Fibroblast of lung (primary cell): ENCODE data around the gene DBNDD1.

ENCODE experiments used
- EZH2 ChIP-seq: IDR thresholded peaks from 2 replicates; pipeline ENCODE4 v1.5.1; 2012; ENCODE audit warnings: low read length, control low read depth, mild to moderate bottlenecking; ENCODE audit errors: missing control alignments
- TF ChIP-seq, protein P1 (sequence below), 2 donors: IDR thresholded peaks in 1 of 2; conservative IDR thresholded peaks in 1 of 2; 1 replicate in 1 of 2; 2 replicates in 1 of 2; pipeline ENCODE4 v1.5.1; 2011 to 2012; ENCODE audit warnings: low read length in 2 of 2, control low read depth in 1 of 2, inconsistent platforms in 1 of 2, low read depth in 1 of 2, mild to moderate bottlenecking in 1 of 2

DNA sequence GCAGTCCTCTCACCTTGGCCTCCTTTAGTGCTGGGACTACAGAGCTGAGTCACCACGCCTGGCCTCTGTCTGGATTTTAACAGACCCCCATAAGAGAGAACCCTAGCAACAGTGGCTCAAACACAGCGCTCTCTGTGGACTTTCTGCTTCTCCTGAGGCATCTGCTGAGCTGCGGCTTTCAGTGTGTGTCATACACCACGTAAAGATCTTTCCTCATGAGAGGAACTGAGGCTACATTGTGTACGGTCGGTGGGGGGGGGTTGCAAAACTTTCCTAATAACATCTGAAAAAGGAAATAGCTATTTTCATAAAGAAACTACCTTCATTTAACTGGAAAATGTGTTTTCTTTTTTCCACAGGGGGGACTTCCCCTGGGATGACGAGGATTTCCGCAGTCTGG is 37.8 kb downstream of the DBNDD1 start:
- TF ChIP-seq, protein P1, sequence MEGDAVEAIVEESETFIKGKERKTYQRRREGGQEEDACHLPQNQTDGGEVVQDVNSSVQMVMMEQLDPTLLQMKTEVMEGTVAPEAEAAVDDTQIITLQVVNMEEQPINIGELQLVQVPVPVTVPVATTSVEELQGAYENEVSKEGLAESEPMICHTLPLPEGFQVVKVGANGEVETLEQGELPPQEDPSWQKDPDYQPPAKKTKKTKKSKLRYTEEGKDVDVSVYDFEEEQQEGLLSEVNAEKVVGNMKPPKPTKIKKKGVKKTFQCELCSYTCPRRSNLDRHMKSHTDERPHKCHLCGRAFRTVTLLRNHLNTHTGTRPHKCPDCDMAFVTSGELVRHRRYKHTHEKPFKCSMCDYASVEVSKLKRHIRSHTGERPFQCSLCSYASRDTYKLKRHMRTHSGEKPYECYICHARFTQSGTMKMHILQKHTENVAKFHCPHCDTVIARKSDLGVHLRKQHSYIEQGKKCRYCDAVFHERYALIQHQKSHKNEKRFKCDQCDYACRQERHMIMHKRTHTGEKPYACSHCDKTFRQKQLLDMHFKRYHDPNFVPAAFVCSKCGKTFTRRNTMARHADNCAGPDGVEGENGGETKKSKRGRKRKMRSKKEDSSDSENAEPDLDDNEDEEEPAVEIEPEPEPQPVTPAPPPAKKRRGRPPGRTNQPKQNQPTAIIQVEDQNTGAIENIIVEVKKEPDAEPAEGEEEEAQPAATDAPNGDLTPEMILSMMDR (conservative IDR thresholded peaks at IDR 0.05 in 1 of 2, IDR thresholded peaks at IDR 0.05 in 1 of 2; ENCODE audit: low read depth in 1 of 2, low read length in 2 of 2) = no peak
- no peak for TF ChIP-seq EZH2
